Measurements from ENCODE around the gene RRAD.

DNA sequence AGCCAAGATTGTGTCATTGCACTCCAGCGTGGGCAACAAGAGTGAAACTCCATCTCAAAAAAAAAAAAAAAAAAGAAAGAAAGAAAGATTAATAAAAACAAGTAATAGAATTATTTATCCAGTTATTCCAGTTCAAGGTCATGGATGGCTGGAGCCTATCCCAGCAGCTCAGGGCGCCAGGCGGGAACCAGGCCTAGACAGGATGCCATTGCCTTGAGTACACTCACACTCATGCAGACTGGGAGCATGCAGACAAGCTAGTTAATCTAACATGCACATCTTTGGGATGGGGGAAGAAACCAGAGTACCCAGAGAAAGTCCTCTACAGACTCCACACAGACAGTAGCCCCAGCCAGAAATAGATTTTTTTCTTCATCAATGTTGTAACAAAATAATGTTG is 27.1 kb downstream of the RRAD start:
- TF ChIP-seq, protein P1, sequence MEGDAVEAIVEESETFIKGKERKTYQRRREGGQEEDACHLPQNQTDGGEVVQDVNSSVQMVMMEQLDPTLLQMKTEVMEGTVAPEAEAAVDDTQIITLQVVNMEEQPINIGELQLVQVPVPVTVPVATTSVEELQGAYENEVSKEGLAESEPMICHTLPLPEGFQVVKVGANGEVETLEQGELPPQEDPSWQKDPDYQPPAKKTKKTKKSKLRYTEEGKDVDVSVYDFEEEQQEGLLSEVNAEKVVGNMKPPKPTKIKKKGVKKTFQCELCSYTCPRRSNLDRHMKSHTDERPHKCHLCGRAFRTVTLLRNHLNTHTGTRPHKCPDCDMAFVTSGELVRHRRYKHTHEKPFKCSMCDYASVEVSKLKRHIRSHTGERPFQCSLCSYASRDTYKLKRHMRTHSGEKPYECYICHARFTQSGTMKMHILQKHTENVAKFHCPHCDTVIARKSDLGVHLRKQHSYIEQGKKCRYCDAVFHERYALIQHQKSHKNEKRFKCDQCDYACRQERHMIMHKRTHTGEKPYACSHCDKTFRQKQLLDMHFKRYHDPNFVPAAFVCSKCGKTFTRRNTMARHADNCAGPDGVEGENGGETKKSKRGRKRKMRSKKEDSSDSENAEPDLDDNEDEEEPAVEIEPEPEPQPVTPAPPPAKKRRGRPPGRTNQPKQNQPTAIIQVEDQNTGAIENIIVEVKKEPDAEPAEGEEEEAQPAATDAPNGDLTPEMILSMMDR (IDR thresholded peaks at IDR 0.05) = no peak
- no peak for TF ChIP-seq POLR2A (IDR thresholded peaks at IDR 0.05)
